Fibroblast of lung (primary cell): ENCODE results near the gene CDK11B. TPM values are rescaled to one million over a fixed set of nuclear protein-coding genes. Genes with fewer than 3 reads are reported as not detected.
A peak's percentile ranks its signal among the peaks of the same experiment; 100 is the strongest.
"Not testable (repeated sequence)": the region's sequence is repeated elsewhere in the genome, so short reads cannot be mapped to it uniquely, and the experiment has no call there.

ENCODE experiments used
- DNase-seq, 2 donors: peaks; one replicate each; pipeline versions ENCODE4 v3.0.0 to v3.0.0-alpha.2; 2010; ENCODE audit warnings: low read depth in 2 of 2
- H2AFZ ChIP-seq: 2 replicates; pipeline ENCODE4 v1.5.1; 2012; ENCODE audit warnings: low read length, control low read depth, inconsistent platforms
- H3K27ac ChIP-seq: 2 replicates; pipeline ENCODE4 v1.5.1; 2011; ENCODE audit warnings: low read length, control low read depth; ENCODE audit not compliant: insufficient read depth
- H3K27me3 ChIP-seq: 2 replicates; pipeline ENCODE4 v1.5.1; 2011; ENCODE audit warnings: mild to moderate bottlenecking, low read length; ENCODE audit not compliant: control insufficient read depth, insufficient read depth
- H3K36me3 ChIP-seq: 2 replicates; pipeline ENCODE4 v1.5.1; 2011; ENCODE audit warnings: low read length; ENCODE audit not compliant: control insufficient read depth, insufficient read depth
- H3K4me1 ChIP-seq: 2 replicates; pipeline ENCODE4 v1.5.1; 2011; ENCODE audit warnings: low read length; ENCODE audit not compliant: control insufficient read depth, insufficient read depth; ENCODE audit errors: extremely low read depth
- H3K4me2 ChIP-seq: 2 replicates; pipeline ENCODE4 v1.5.1; 2011; ENCODE audit warnings: low read length, control low read depth; ENCODE audit not compliant: insufficient read depth; ENCODE audit errors: extremely low read depth
- H3K4me3 ChIP-seq, 4 experiments: fragments of 200-600 bp in 1 of 4; sonication (generic) in 1 of 4; replicated peaks in 1 of 4; 2 replicates each; pipeline ENCODE4 v1.5.1; 2011 to 2016; ENCODE audit warnings: low read length in 4 of 4, low read depth in 3 of 4, mild to moderate bottlenecking in 3 of 4, control low read depth in 2 of 4, inconsistent platforms in 1 of 4, mixed read lengths in 1 of 4; ENCODE audit not compliant: insufficient read depth in 1 of 4; ENCODE audit errors: control extremely low read depth in 1 of 4
- H3K79me2 ChIP-seq: 2 replicates; pipeline ENCODE4 v1.5.1; 2012; ENCODE audit warnings: mild to moderate bottlenecking, low read length, inconsistent platforms; ENCODE audit not compliant: control insufficient read depth, insufficient read depth
- H3K9ac ChIP-seq: 2 replicates; pipeline ENCODE4 v1.5.1; 2011; ENCODE audit warnings: mild to moderate bottlenecking, low read length, control low read depth; ENCODE audit not compliant: insufficient read depth
- H3K9me3 ChIP-seq: 2 replicates; pipeline ENCODE4 v1.5.1; 2012; ENCODE audit warnings: low read depth, low read length; ENCODE audit not compliant: control insufficient read depth, insufficient read depth
- H4K20me1 ChIP-seq: 2 replicates; pipeline ENCODE4 v1.5.1; 2011; ENCODE audit warnings: low read length; ENCODE audit not compliant: control insufficient read depth, insufficient read depth; ENCODE audit errors: extremely low read depth
- CTCF ChIP-seq, 2 donors: IDR thresholded peaks in 1 of 2; conservative IDR thresholded peaks in 1 of 2; 1 replicate in 1 of 2; 2 replicates in 1 of 2; pipeline ENCODE4 v1.5.1; 2011 to 2012; ENCODE audit warnings: low read length in 2 of 2, control low read depth in 1 of 2, inconsistent platforms in 1 of 2, low read depth in 1 of 2, mild to moderate bottlenecking in 1 of 2
- EZH2 ChIP-seq: IDR thresholded peaks from 2 replicates; pipeline ENCODE4 v1.5.1; 2012; ENCODE audit warnings: low read length, control low read depth, mild to moderate bottlenecking; ENCODE audit errors: missing control alignments
- polyA plus RNA-seq, 2 donors: library from polyadenylated mRNA; depleted of rRNA in 1 of 2; stranded (reverse) in 1 of 2; unstranded in 1 of 2; fragments of >200 nt; gene quantifications; 2 replicates each; pipeline ENCODE4 v1.2.1, GENCODE V29; 2011 to 2012; ENCODE audit warnings: missing spikeins in 1 of 2
- total RNA-seq: library from RNA; depleted of rRNA; stranded (reverse); fragments of >200 nt; gene quantifications from 2 replicates; pipeline ENCODE4 v1.2.1, GENCODE V29; 2014

The CDK11B gene
- total and polyA plus RNA-seq, 2 donors (not counting 1 experiment from before 2014, with no cell fraction given) = 2.5 to 9.7 TPM

GRCh38 chr1:1636621-1637478 is 22.0 kb downstream of the CDK11B start:
- H3K9me3 ChIP-seq, DNase-seq, H3K4me3 ChIP-seq, H2AFZ ChIP-seq, H4K20me1 ChIP-seq, H3K27me3 ChIP-seq, H3K4me1 ChIP-seq, H3K27ac ChIP-seq, H3K4me2 ChIP-seq, H3K36me3 ChIP-seq, H3K9ac ChIP-seq, H3K79me2 ChIP-seq: not testable (repeated sequence)

DNA sequence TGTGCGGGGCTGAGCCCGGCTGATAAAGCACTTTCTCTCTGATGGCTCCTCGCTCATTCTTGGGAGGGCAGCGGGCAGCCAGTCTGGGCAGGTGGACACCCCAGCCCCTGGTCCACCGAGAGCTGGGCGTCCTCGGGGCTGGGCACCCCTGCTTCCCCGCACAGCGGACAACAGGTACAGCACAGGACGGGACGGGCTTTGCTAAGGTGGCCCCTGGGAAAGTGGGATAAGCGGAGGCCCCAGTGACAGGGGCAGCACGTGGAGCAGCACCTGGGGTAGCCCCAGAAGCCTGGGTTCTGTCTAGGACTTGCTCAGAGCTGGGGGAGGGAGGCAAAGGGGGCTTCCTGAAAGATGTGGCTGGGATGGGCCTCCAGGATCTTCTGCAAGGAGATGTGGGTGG is 24.2 kb downstream of the CDK11B start:
- H3K4me1 ChIP-seq, H3K9me3 ChIP-seq, H3K36me3 ChIP-seq, H2AFZ ChIP-seq, H3K4me2 ChIP-seq, H3K79me2 ChIP-seq, DNase-seq, H4K20me1 ChIP-seq, H3K9ac ChIP-seq, H3K4me3 ChIP-seq, H3K27me3 ChIP-seq, H3K27ac ChIP-seq: not testable (repeated sequence)

DNA sequence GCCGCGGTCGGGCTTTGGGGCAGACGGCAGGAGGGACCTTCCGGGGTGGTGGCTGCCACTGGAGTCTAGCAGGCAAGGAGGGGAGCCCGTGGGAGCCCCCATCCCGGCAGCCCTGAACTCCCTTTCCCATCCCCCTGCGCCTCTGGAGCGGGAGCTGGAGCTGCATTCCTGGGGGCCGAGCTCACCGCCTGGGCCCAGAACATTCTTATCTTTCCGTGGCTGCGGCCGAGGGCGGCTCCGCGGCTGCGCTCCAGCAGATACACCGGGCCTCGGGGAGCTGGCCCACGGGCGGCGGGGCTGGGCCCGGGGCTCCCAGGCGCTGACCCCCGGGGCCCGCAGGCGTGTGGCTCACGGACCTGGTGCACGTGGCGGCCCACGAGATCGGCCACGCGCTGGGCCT is 25.4 kb downstream of the CDK11B start:
- not testable (repeated sequence) for H4K20me1 ChIP-seq, DNase-seq, H3K4me1 ChIP-seq, H3K36me3 ChIP-seq, H3K27ac ChIP-seq, H3K9me3 ChIP-seq, H2AFZ ChIP-seq, H3K4me3 ChIP-seq, H3K4me2 ChIP-seq, H3K27me3 ChIP-seq, H3K79me2 ChIP-seq, H3K9ac ChIP-seq

- peak in 1 of 2 donors; percentile 70 for DNase-seq
- Histone ChIP-seq H3K36me3 (peaks cover 6% of the 10 kb centered on the region), H4K20me1 (no peaks in the 10 kb centered on the region), H3K27me3 (peaks cover 6% of the 10 kb centered on the region), H3K79me2 (no peaks in the 10 kb centered on the region), H3K4me3 (peak within 1 kb of the TSS in 2 of 4 experiments; percentile 14 to 38), H3K4me2 (no peak within 1 kb of the TSS), H2AFZ (no peak within 1 kb of the TSS), H3K9me3 (no peaks in the 10 kb centered on the region), H3K4me1 (no peaks in the 10 kb centered on the region), H3K9ac (no peak within 1 kb of the TSS), H3K27ac (no peak within 1 kb of the TSS)
- TF ChIP-seq CTCF (conservative IDR thresholded peaks at IDR 0.05 in 1 of 2, IDR thresholded peaks at IDR 0.05 in 1 of 2; ENCODE audit: low read depth in 1 of 2, low read length in 2 of 2) (no peak), EZH2 (no peak)
Measured at GRCh38 chr1:1631782-1632420, 26.9 kb downstream of the CDK11B start, which contains the start of gene MMP23B. Gene MMP23B, plus strand, starts transcription at chr1:1632173. Its CDS starts 46 bp downstream, at chr1:1632219.
